ENCODE results near the gene ITGB1. TPM values are rescaled to one million over a fixed set of nuclear protein-coding genes. Genes with fewer than 3 reads are reported as not detected.

ITGB1 gene
- total RNA-seq, 1 experiment from 2014 or later: 223 TPM

DNA sequence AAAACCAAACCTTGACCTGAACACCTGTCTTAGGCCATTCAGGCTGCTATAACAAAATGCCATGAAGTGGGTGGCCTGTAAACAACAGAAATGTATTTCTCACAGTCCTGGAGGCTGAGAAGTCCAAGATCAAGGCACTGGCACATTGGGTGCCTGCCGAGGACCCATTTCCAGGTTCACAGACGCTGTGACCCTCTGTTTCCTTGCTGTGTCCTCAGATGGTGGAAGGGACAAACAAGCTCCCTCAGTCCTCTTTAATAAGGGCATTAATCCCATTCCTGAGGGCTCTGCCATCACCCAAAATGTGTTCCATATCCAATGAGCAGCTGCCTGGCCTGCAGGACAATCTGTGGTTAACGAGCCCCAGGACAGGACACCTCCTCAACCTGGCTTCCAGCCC is 67.6 kb downstream of the ITGB1 start:
- no CpG with 5 or more reads among the region's 3 CpGs for WGBS (ENCODE audit: extremely low coverage, insufficient read length, low lambda C conversion rate)

More for the DNA sequence above, 67.6 kb downstream of the ITGB1 start:
- H3K23ac ChIP-seq (ENCODE audit: insufficient read length, low read depth, low read length): no peak overlapping the region
- H3K18ac ChIP-seq (ENCODE audit: insufficient read length, low read depth, low read length): no peak overlapping the region
- Mint-ChIP-seq H3K36me3 (ENCODE audit: insufficient read depth in 1 of 3, low read depth in 3 of 3) (peaks cover 0 to 2% (median 0%) of the 10 kb centered on the region in 3 experiments; a peak in 1 of 7 replicates), H3K27ac (no peak overlapping the region), H3K9me3 (no peaks in the 10 kb centered on the region), H3K27me3 (ENCODE audit: low read depth) (no peaks in the 10 kb centered on the region), H3K4me1 (peaks cover 18 to 23% of the 10 kb centered on the region in 2 experiments), H3K4me3 (no peak overlapping the region)
- H2BK20ac ChIP-seq (ENCODE audit: low read depth, low read length, poor library complexity, severe bottlenecking): no peak overlapping the region
- no peaks in the 10 kb centered on the region for H3K4me1 ChIP-seq (ENCODE audit: insufficient read depth, low read length)
- DNase-seq: no peak
- H2AFZ ChIP-seq (ENCODE audit: low read length): no peak overlapping the region
- H2BK15ac ChIP-seq (ENCODE audit: low read depth, low read length): no peak overlapping the region
- H3K27me3 ChIP-seq (ENCODE audit: insufficient read depth, low read length): no peaks in the 10 kb centered on the region
- no peaks in the 10 kb centered on the region for H3K79me1 ChIP-seq (ENCODE audit: insufficient read depth, low read depth, low read length, poor library complexity, severe bottlenecking)
- H3T11ph ChIP-seq (ENCODE audit: low read length): no peak overlapping the region
- H3K79me2 ChIP-seq (ENCODE audit: insufficient read depth, low read length): no peaks in the 10 kb centered on the region
- H2BK12ac ChIP-seq (ENCODE audit: insufficient read length, low read depth, low read length): no peak overlapping the region
- no peak overlapping the region for H2AK5ac ChIP-seq (ENCODE audit: insufficient read length, low read length)
- H4K5ac ChIP-seq (ENCODE audit: insufficient read length, low read depth, low read length): no peak overlapping the region
- no peak overlapping the region for H3K4ac ChIP-seq (ENCODE audit: low read depth, low read length)
- H4K8ac ChIP-seq (replicated peaks; ENCODE audit: insufficient read length, low read depth, low read length): no peak overlapping the region
- H4K20me1 ChIP-seq (ENCODE audit: control insufficient read depth, insufficient read depth, insufficient read length): no peaks in the 10 kb centered on the region
- no peak overlapping the region for H3K27ac ChIP-seq (ENCODE audit: insufficient read length, low read depth, low read length)
- H3K4me2 ChIP-seq (ENCODE audit: insufficient read depth, insufficient read length, low read length): no peak overlapping the region
- no peak overlapping the region for H3K14ac ChIP-seq (ENCODE audit: insufficient read depth, low read length)
- no peaks in the 10 kb centered on the region for H3K23me2 ChIP-seq (ENCODE audit: insufficient read length, low read depth, low read length, poor library complexity, severe bottlenecking)
- no peak overlapping the region for H2BK5ac ChIP-seq (ENCODE audit: insufficient read length, low read length)
- H4K91ac ChIP-seq (ENCODE audit: insufficient read length, low read depth, low read length): no peak overlapping the region
- no peak overlapping the region for H3K56ac ChIP-seq (ENCODE audit: insufficient read length, low read depth, low read length)
- no peak overlapping the region for H2BK120ac ChIP-seq (ENCODE audit: low read depth, low read length, poor library complexity, severe bottlenecking)
- no peaks in the 10 kb centered on the region for H3K9me3 ChIP-seq (ENCODE audit: control insufficient read depth, low read depth, low read length)
- TF ChIP-seq, protein P1, sequence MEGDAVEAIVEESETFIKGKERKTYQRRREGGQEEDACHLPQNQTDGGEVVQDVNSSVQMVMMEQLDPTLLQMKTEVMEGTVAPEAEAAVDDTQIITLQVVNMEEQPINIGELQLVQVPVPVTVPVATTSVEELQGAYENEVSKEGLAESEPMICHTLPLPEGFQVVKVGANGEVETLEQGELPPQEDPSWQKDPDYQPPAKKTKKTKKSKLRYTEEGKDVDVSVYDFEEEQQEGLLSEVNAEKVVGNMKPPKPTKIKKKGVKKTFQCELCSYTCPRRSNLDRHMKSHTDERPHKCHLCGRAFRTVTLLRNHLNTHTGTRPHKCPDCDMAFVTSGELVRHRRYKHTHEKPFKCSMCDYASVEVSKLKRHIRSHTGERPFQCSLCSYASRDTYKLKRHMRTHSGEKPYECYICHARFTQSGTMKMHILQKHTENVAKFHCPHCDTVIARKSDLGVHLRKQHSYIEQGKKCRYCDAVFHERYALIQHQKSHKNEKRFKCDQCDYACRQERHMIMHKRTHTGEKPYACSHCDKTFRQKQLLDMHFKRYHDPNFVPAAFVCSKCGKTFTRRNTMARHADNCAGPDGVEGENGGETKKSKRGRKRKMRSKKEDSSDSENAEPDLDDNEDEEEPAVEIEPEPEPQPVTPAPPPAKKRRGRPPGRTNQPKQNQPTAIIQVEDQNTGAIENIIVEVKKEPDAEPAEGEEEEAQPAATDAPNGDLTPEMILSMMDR (conservative IDR thresholded peaks at IDR 0.05): no peak
- no peak overlapping the region for H3K9ac ChIP-seq (ENCODE audit: extremely low read depth, insufficient read length, low read length)

Data from H9 (cell line).